ENCODE measurements around the gene LSAMP.

DNA sequence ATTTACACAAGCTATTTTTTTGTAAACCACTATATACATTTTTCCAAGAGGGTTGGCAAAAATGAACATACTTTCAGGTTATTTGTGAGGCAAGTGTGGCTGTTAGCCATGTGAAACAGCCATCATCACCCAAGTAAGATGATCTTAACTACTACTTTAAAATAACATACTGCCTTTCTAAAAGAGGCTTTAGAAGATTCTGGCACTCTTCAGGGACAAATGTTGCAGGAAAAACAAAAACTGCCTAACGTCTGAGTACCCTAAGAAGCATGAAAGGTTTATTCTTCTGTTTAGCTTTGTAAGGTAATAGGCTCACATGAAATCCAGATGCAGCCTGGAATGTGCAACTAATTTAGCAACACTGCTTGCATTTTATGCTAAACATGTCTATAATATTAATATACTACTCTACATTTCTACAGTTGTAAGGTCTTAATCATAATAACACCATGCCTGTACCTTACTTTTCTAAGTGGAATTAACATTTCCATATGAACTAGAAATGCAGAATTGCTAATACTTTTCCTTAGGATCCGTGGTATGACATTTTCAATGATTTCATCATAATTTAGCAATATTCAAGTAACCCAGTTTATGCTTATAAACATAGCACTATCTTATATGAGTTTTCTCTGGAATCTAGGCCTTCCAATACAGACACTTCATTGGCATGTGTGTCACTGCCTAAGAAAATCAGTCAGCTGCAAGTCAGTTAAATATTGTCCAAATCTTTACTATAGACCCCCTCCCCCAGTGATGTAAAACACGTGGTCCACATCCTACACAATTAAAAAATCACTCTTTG is 4.5 kb upstream of the LSAMP start:
- TF ChIP-seq CTCF (IDR thresholded peaks at IDR 0.05) (no peak), POLR2AphosphoS5 (IDR thresholded peaks at IDR 0.05) (no peak), POLR2A (IDR thresholded peaks at IDR 0.05) (no peak)

All from sigmoid colon (tissue), 4 donors.